Tibial nerve (tissue), 3 donors: ENCODE results near the gene HHEX.

Experiments
- POLR2A ChIP-seq, 2 donors: fragments of 450-650 bp; IDR thresholded peaks; one replicate each; pipeline ENCODE4 v1.6.1; 2017; ENCODE audit warnings: antibody characterized with exemption in 2 of 2, mild to moderate bottlenecking in 2 of 2, moderate library complexity in 2 of 2
- TF ChIP-seq, protein P1 (sequence below), 5 experiments: fragments of 200-600 bp in 3 of 5; fragments of 450-650 bp in 2 of 5; sonication (generic) in 3 of 5; IDR thresholded peaks; one replicate each; pipeline ENCODE4 v1.5.1; 2016 to 2019; ENCODE audit warnings: antibody characterized with exemption in 5 of 5, mild to moderate bottlenecking in 3 of 5, moderate library complexity in 2 of 5

DNA sequence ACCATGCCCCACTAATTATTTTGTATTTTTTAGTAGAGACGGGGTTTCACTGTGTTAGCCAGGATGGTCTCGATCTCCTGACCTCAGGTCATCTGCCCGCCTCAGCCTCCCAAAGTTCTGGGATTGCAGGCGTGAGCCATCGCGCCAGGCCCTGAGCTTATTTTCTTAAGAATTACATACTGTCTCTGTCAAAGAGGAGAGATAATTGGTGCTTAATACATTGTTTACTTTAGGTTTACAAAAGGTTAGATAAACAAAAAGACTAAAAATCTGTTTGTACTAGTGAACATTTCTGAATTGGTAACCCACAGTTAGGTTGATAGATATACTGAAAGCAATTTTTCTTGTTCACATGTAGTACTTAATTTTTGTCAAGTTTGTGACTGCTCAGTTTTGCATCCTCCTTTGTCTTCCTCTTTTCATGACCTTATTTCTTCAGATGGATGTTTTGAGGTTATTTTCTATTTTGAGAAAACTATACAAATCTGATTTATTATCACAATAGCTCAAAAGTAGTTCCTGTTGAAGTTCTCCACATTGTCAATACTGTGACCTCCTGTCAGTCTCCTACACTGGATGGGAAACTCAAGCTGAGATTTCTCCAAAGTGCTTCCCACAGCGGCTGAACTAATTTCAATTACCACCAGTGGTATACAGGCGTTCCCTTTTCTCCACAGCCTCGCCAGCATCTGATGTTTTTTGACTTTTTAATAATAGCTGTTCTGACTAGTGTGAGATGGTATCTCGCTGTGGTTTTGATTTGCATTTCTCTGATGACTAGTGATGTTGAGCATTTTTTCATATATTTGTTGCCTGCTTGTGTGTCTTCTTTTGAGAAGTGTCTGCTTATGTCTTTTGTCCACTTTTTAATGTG is 22.5 kb downstream of the HHEX start:
- TF ChIP-seq, protein P1, sequence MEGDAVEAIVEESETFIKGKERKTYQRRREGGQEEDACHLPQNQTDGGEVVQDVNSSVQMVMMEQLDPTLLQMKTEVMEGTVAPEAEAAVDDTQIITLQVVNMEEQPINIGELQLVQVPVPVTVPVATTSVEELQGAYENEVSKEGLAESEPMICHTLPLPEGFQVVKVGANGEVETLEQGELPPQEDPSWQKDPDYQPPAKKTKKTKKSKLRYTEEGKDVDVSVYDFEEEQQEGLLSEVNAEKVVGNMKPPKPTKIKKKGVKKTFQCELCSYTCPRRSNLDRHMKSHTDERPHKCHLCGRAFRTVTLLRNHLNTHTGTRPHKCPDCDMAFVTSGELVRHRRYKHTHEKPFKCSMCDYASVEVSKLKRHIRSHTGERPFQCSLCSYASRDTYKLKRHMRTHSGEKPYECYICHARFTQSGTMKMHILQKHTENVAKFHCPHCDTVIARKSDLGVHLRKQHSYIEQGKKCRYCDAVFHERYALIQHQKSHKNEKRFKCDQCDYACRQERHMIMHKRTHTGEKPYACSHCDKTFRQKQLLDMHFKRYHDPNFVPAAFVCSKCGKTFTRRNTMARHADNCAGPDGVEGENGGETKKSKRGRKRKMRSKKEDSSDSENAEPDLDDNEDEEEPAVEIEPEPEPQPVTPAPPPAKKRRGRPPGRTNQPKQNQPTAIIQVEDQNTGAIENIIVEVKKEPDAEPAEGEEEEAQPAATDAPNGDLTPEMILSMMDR (IDR thresholded peaks at IDR 0.05): no peak
- TF ChIP-seq POLR2A (IDR thresholded peaks at IDR 0.05): no peak
